ENCODE results near the gene LRRTM3.

- no peak for TF ChIP-seq NR3C1 (IDR thresholded peaks at IDR 0.05)
- TF ChIP-seq BHLHE40 (IDR thresholded peaks at IDR 0.05; ENCODE audit: low read depth, low read length) = no peak
Observed at GRCh38 chr10:66999762-67000545, 74.1 kb downstream of the LRRTM3 start.
